ENCODE results near the gene LRRC3. TPM values are rescaled to one million over a fixed set of nuclear protein-coding genes. Genes with fewer than 3 reads are reported as not detected.
A peak's percentile ranks its signal among the peaks of the same experiment; 100 is the strongest.

Gene LRRC3
- total RNA-seq, 1 donor from 2014 or later = 4.0 TPM

- Histone ChIP-seq H3K36me3 (no peaks in the 10 kb centered on the region), H3K9me3 (no peaks in the 10 kb centered on the region), H3K27ac (no peak overlapping the region), H3K27me3 (ENCODE audit: low read depth) (no peaks in the 10 kb centered on the region), H3K4me3 (no peak overlapping the region), H3K4me1 (peaks cover 6% of the 10 kb centered on the region)
- no peak for DNase-seq
- intact Hi-C loops (cut with DNase I) = no loop called here
- no peak for TF ChIP-seq CTCF (IDR thresholded peaks at IDR 0.05)
- no peak for ATAC-seq
Observed at GRCh38 chr21:44482581-44483287, 27.4 kb downstream of the LRRC3 start.

DNA sequence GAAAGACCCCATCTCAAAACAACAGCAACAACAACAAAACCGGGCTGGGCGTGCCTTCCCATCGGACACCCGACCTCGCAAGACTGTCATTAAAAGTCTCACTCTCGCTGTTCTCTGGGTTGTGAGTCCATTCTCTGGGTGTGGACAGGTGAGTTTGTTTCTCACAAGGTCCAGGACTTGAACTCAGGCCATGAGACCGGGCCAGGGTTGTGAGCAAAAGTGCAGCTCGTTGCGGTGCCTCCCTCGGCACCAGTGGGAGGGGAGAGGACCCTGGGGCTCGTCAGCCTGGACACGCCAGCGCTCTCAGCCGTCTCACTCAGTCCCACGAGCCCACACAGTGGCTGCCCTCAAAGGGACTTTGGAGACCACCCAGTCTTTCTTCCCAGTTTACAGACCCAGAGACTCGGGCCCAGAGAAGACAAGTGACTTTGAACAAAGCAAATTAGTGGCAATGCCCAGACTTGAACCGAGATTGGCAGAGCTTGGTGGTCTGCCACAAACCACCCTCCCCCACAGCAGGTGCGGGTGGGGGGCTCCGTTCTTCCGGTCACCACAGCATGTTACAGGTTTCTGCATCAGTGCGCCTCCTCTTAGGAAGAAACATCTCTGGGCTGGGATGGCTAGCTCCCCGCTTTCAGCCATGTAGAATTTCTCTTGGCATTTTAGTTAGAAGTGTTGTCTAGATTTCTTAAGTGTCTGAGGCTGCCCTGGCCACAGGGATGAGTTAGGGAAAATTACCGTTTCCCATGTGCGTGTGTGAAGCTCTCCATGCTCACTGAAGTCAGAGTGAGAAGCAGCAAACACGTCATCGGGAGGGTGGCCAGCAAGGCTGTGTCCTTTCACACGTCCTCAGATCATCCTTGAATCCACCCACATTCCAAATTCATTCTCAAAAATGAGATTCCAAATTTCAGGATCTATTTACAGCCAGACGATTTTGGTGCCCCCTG lies 28.3 kb downstream of the LRRC3 start:
- no peak for DNase-seq
- Histone ChIP-seq H3K4me3 (no peak overlapping the region), H3K36me3 (no peaks in the 10 kb centered on the region), H3K27ac (no peak overlapping the region), H3K27me3 (ENCODE audit: low read depth) (no peaks in the 10 kb centered on the region), H3K9me3 (no peaks in the 10 kb centered on the region), H3K4me1 (peaks cover 4% of the 10 kb centered on the region)
- ATAC-seq = no peak
- intact Hi-C loops (cut with DNase I) = no loop called here
- TF ChIP-seq CTCF (IDR thresholded peaks at IDR 0.05) = no peak

- Histone ChIP-seq H3K27me3 (ENCODE audit: low read depth) (no peaks in the 10 kb centered on the region), H3K9me3 (no peaks in the 10 kb centered on the region), H3K4me1 (peaks cover 3% of the 10 kb centered on the region), H3K4me3 (no peak overlapping the region), H3K27ac (no peak overlapping the region), H3K36me3 (no peaks in the 10 kb centered on the region)
- DNase-seq (no peak), ATAC-seq (no peak)
- no peak for TF ChIP-seq CTCF (IDR thresholded peaks at IDR 0.05)
- intact Hi-C loops (cut with DNase I) = no loop called here
Observed at GRCh38 chr21:44484498-44485253, 29.4 kb downstream of the LRRC3 start.

- no peaks in the 10 kb centered on the region for H3K9me3 ChIP-seq
- no peaks in the 10 kb centered on the region for H3K36me3 ChIP-seq
- H3K4me3 ChIP-seq = peak overlapping the region; percentile 36
- peak; percentile 77 to 91 for ATAC-seq
- H3K27me3 ChIP-seq (ENCODE audit: low read depth) = no peaks in the 10 kb centered on the region
- intact Hi-C loops (cut with DNase I) = no loop called here
- peak overlapping the region; percentile 11 for H3K27ac ChIP-seq
- TF ChIP-seq CTCF (IDR thresholded peaks at IDR 0.05) = no peak
- no peak for DNase-seq
- peaks cover 3% of the 10 kb centered on the region for H3K4me1 ChIP-seq
Observed at GRCh38 chr21:44485254-44485793, 30.0 kb downstream of the LRRC3 start.

- no peaks in the 10 kb centered on the region for H3K9me3 ChIP-seq
- peak overlapping the region; percentile 36 for H3K4me3 ChIP-seq
- no peaks in the 10 kb centered on the region for H3K27me3 ChIP-seq (ENCODE audit: low read depth)
- H3K27ac ChIP-seq = peak overlapping the region; percentile 11
- DNase-seq (no peak), ATAC-seq (peak; percentile 71 to 81)
- TF ChIP-seq CTCF (IDR thresholded peaks at IDR 0.05) = no peak
- no peaks in the 10 kb centered on the region for H3K36me3 ChIP-seq
- peaks cover 3% of the 10 kb centered on the region for H3K4me1 ChIP-seq
- intact Hi-C loops (cut with DNase I) = no loop called here
Observed at GRCh38 chr21:44485796-44486195, 30.5 kb downstream of the LRRC3 start.
